GF-D8 (cell line): Measurements from ENCODE around the gene OMG.
"Not testable (repeated sequence)": the region's sequence is repeated elsewhere in the genome, so short reads cannot be mapped to it uniquely, and the experiment has no call there.

Experiments used
- DNase-seq: peaks from one replicate; lab custom pipeline; 2025; lab: John Stamatoyannopoulos, UW

OMG gene

DNA sequence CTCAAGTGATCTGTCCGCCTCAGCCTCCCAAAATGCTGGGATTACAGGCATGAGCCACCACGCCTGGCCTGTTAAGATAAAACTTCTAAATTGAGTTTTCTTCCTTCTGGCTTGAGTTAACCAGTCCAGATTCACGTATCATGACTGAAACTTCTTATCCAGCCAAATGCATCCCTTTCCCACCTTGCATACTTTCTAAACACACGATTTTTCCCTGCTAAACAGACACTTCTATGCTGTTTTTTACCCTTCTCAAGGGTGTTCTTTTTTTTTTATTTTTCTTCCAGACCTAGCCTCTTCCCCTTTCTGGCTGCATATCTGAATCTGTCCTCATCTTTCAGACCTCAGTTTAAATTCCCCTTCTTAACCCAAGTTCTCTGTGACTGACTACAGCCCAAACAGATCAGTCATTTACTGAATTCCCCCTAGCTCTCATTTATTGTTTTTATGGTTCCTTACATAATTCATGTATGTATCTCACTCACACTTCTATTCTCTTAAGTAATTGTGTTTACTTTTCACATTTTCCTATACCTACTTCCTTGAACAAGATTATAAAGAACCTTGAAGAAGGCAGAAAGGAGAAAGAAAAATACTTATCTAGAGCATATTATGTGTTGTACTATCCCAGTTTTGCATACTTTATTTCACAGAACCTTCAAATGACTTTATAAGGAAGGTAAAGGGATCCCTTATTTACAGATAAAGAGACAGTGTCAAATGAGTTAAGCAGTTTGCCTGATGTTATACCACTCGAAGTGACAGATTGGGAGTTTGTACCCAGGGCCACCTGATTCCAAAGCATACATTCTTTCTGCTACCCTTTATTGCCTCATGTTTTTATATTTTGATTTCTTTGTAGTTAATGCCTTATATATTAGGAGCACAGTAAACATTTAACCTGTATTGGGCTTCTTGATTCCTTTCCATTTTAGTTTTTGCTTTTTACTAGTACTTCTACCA lies 11.6 kb upstream of the OMG start:
- peak; percentile 25 for DNase-seq

DNA sequence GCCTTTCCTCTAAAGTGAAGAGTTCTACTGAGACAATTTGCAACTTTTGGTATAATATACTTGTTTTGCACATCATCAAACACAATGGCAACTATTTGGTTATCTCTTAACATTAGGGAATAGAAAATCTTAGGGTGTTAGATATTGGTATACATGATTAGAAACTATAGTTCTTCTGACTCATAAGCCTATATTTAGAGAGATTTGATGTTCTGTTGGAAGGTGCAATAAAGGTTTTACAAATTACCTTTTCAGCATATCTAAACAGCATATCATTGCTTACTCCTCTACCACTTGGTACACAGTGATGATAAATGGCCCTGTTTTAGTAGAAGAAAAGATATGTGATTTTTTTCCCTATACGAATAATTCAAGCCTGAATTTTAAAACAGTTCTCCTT lies 10.6 kb upstream of the OMG start:
- no peak for DNase-seq

DNA sequence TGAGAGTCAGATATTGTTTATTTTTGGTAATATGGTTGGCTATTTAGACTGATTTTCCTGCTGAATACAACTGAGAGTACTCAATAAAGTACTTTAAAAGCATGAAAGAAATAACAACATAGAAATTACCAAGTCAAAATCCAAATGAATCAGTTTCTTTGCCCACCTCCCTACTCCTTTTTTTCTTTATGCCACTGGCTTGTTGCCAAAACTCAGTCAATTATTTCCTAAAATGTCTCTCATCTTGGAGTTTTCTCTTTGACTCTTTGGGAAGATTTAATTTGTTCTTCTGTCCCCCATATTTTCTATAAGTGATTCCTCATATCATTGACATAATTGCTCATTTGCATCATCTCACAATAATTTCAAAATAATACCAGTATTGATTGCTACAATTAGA lies 2.6 kb upstream of the OMG start:
- no peak for DNase-seq

DNA sequence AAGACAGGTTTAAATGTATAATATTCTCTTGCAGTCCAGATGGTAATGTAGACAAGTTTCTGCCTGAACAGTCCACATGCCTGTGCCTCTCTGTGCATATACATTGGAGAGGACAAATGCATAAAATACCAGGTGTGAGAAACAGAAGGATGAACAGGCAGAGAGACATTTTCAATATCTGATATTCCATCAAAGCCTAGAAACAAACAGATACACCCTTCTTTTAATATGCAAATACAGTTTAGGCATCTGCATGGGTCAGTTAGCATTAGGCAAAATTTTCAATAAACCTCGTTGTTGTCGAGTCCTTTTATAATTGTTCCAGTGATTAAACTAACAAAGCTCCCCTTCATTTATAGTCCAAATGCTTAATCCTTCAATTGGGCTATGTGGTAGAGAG lies 897 bp downstream of the OMG start:
- DNase-seq = no peak

DNA sequence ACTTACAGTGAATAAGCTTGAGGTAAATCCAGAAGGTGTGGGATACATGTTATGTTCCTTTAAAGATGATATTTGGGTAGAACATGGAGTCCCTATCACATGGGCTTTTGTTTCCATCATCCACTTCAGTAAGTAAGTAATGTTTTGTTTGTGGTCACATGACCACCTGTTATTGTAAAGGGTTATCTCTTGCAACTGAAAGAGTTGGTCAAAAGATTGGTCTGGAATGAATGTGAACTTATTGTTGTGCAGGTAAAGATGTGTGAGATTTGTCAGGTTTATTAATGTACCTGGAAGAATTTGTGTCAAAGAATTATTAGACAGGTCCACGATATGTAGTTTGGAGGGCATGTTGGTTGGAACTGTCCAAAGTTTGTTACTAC lies 1.6 kb downstream of the OMG start:
- no peak for DNase-seq

DNA sequence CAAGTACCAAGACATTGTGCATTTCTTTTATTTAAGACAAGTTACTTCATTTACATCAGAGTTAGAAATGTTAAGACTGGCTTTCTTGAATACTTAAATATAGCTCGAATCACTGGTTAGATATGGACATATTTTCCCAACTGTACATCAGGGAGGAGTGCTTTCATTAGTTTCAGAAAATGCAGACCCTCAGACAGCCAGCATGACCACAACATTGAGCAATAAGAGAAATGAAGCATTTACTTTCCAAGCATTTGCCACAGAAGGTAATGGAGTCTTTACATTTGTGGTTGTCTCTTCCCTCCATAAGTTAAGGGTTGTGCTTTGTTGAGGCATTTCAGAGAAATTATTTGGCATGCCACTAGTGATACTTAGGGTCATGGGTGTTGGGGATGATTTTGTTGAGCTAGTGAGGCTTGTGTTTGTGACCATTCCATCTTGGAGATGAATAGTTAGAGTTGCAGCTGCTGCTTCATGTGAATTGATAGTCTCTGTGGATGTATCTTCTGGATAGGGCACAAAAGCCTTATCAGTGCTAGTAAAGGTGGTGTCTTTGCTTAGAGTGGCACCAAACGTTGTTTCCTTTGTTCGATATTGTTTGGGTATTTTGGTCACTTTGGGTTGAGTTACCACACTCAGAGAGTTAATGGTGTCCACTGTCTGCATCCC lies 2.1 kb downstream of the OMG start:
- DNase-seq = peak; percentile 0

DNA sequence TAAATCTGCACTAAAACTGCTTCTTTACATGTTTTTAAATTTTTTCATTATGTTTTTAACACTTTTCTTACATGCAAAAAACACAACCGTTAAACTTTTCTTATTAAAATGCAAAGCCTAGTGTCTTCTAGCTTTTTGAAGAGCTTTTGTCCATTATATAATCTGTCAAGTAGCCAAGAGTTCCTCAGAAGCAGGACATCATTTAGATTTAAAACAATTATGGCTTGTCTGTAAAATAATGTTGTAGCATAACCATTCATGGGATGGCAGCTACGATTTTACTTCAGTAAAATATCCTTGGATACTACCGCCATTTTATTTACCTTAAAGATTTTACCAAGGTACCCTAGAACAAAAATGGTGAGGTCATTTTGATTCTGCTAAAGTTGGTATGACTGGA lies 2.8 kb downstream of the OMG start:
- DNase-seq = no peak

DNA sequence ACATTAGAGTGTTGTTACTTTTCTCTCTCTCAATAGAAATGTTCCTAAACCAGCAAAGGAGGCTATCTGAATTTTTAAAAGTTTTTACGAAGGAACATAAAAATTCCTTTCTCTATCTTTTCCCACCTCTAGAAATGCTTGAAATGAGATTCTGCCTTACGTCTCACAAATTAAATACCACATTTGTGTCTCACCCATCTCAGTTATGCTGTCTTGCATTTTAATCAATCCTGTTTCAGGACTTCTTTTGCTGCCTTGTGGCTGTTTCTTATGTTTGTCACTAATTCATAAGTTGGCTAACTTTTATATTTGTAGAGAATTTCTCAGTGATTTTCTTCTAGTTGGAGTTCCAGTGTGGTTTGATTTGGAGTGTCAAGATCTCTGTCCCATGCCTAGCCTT lies 3.5 kb downstream of the OMG start:
- DNase-seq = no peak

DNA sequence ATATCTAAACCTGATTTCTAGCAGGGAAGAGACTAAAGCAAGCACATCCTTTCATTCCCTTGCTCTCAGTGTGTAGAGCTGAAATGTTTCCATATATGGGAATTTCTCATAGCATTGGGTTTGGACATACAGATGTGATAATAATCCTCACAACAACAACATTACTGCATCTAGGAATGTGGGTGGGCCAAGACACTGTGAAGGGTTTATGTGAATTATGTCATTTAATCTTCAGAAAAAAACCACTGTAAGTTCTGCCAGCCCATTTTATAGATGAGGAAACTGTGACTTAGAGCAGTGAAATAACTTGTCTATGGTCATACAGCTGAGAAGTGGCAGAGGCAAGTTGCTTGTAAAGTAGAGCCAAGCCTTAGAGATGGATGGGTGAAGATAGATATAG lies 5.2 kb downstream of the OMG start:
- no peak for DNase-seq

DNA sequence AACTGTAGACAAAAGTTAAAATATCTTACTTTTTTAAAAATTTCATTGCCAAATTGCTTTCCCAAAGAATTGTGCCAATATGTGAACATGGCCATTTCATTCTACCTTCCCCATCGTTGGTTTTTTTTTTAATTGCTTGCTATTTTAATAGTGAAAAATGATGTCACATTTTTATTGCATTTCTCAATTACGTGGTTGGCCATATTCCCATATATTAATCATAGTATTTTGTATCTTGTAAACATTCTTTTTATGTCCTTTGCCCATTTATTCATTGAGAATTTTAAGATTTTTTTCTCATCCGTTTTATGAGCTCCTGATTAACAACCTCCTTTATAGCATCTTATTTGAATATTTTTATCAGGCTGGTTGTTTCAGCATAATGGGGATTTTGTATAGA lies 7.2 kb downstream of the OMG start:
- no peak for DNase-seq

DNA sequence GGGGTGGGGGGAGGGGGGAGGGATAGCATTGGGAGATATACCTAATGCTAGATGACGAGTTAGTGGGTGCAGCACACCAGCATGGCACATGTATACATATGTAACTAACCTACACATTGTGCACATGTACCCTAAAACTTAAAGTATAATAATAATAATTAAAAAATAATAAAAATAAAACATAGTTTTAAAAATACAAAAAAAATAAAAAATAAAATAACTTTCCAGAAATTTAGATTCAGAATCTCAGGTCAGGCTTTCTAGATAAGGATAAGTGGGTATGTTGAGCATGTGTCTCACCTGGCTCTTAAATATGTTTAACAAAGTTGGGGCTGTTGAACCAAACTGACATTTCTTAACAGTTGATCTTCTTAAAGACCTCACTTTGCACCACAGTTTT lies 9.1 kb downstream of the OMG start:
- not testable (repeated sequence) for DNase-seq

DNA sequence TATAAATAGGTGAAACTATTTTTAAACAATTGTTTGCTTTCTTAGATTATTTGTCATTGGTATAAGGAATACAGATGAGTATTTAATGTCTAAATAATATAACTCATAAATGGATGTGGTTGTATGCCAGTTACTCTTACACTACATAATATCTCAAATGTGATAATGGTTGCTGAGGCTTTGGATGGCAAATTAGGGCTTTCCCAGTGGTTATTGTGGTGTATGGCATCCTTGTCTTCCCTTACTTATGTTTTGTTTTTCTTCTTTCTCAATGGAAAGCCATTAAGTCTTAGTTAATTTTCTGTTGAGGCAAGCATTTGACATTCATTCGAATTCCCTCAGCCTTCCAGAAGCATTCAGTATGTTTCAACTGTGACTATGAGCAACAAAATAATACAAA lies 10.5 kb downstream of the OMG start:
- no peak for DNase-seq

DNA sequence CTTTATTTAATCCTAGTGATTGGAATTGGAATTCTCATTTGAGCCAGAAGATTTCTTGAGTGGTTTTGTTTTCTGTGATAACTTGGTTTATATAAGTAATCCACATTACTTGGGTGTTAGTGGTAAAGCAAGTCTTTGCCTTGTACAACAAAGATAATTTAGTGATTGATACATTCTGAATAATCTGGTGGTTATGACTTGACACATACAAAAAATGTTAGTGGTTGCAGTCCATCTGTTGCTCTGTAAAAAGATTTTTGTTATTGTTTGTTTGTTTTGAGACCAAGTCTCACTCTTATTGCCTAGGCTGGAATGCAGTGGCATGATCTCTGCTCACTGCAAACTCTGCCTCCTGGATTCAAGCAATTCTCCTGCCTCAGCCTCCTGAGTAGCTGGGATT lies 13.2 kb downstream of the OMG start:
- no peak for DNase-seq

DNA sequence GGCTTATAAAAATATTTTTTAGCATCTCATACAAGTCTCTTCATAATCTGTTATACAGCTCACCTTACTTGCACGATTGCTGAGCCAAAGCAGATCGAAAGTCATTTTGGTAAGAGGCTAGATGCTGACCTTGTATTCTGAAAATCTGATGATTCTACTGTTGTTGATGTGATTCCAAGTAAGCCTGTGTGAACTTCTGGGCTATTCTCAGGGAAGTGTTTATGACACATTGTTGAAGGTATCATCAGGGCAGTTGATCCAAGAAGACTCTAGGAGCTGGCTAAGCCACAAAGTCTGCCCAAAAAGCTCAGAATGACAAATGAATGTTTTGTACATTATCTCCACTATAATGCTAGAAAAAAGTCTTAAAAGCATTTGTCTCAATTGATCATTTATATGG lies 16.0 kb downstream of the OMG start:
- DNase-seq = no peak

DNA sequence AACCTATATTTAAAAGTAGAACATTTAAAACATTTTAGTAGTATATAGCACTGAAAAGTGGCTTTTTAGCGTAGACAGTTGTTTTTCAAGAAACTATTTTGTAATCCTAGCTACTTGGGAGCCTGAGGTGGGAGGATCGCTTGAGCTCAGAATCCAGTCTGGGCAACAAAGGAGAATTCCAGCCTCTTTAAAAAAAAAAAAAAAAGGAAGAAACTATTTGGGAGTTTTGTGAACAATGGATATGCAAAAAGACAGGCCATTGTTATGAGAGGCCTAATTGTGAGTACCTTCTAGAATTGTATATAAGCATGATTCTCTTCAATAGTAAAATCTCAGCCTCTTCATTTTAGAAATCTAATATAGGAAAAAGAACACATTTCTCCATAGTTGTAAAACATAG lies 17.6 kb downstream of the OMG start:
- no peak for DNase-seq

DNA sequence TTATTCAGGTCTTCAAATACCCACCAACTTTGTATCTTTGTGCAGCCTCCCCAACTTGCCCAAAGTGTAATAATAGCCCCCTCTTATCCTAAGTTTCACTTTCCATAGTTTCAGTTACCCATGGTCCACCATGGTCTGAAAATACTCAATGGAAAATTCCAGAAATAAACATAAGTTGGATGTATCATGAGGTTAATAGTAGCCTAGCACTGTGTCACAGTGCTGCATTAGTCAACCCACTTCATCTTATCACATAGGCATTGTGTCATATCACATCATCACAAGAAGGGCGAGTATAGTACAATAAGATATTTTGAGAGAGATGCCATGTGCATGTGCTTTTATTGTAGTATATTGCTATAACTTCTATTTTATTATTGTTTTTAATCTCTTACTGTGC lies 21.9 kb downstream of the OMG start:
- DNase-seq = no peak

DNA sequence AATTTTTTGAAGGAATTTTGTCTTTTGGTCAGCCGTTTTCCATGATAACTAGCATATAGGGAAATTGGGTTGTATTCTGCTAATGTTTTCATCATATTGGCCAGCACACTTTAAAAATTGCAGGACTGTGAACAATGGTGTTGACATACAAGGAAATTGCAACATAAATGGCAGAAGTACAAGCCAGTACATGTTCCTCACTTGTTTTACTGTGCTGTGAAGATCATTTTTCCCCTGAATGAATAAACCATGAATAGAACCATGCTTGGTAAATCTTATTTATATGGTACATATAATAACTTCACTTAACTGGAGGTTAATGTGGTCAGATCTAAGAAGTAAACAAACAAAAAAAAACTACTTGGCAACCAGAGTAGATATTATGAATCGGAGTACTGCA lies 22.8 kb downstream of the OMG start:
- DNase-seq = peak; percentile 74

DNA sequence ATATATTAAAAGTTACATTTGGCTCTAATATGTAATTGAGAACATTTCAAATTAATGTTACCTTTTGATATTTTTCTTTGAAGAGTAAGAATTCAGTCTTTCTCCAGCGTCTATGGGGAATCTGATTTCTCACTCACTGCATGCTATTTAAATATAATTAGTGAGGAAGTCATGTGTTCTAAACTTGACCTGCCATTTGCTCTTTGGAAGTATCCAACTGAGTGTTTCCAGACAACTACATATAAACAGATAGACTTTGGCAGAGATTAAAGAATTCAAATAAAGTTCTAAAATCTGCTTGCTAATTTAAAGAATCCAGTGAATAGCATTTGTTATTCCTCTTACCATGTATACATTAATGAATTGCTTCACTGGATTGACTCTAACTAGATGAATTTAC lies 23.5 kb downstream of the OMG start:
- DNase-seq = no peak

DNA sequence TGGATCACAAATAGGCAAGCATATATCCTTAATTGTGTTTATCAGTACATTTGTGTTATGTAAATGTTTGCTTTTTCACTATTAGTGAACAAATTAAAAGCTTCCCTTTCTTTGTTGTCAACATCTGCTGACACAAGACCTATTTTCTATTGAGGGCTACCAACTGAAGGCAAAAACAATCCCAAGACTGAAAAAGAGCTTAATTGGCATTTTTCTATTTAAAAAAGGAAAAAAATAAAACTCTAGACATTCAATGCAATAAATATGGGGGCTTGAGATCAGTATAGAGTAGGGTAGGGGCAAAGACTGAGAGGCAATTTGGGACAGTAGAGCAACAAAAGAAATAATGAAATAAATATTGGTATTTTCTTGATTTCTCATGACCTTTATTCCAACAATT lies 24.2 kb downstream of the OMG start:
- no peak for DNase-seq

DNA sequence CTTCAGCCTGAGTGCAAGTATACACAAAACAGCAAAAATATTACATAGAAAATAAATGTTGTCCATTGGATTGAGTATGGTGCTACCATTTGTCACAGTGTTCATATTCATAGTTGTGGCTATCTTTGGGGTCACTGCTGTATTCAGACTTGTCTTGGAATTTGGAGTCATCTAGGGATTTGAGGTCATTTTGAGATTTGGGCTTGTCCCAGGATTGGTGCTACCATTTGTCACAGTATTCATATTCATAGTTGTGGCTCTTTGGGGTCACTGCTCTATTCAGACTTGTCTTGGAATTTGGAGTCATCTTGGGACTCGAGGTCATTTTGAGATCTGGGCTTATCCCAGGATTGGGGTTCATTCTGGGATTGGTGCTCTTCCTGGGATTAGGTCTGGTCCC lies 24.8 kb downstream of the OMG start:
- DNase-seq = no peak

DNA sequence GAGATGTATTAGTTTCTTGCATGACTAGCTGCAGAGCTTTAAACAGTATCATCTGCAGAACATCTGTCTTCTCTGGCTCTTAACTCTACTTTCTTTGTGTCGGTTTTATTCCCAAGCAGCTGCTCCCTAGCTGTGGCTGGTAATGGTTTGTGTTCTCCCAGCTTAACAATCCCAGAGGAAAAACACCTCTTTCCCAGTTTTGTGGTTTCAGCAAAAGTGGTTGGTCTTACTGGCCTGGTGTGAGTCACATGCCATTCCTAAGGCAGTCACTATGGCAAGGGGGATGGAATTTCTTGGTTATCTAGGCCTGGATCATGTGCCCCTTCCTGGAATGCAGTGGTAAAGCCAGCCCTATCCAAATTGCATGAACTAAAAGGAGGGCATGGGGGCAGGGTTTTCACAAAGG lies 27.5 kb downstream of the OMG start:
- no peak for DNase-seq

DNA sequence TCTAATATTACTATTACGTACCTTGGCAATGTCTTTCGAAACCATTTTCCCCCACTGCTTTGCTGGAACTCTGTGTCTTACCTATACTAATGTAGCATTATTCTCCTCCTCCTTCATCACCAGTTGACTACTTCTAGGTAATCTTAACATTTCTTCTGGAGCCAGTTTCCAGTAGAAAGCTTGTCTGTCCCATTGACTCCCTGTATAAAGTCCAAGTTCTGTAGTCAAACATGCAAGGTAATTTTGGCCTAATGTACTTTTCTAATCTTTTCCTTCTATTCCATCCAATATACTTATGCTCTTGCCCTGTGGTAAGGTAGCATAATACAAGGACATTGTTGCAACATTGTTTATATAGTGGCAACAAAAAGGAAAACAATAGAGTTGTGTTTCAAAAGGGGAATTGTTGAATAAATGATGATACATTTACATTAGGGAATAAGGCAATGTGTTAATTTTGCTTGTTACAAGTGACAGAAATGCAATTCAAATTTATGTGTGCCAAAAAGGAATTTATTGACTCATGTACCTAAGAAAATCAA lies 27.9 kb downstream of the OMG start:
- no peak for DNase-seq

DNA sequence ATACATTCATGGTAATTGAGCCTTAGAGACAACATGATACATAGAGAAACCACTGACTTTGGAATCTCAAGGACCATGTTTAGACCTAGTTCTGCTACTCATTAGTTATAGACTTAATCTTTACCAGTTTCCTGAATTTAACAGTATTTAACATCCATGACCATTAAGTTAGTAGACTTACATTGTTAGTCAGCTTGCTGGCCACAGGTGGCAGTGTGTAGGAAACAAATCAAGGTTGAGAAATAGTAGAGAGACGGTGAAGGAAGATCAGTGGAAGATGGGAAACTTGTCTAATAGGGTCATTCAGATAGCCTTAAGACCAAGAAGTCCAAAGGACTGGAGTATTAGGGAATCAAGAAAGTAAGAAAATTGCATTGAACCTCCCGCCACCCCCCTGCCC lies 31.0 kb downstream of the OMG start:
- no peak for DNase-seq
